H9 (cell line): ENCODE measurements around the gene DTNB. TPM values are rescaled to one million over a fixed set of nuclear protein-coding genes. Genes with fewer than 3 reads are reported as not detected.

Source experiments
- DNase-seq: peaks from one replicate; pipeline ENCODE4 v3.0.0-alpha.2; 2017
- H2AFZ ChIP-seq: one replicate; pipeline ENCODE4 v1.6.1; 2013; ENCODE audit warnings: mild to moderate bottlenecking, low read length, control low read depth, moderate library complexity
- H2AK5ac ChIP-seq: 2 replicates; pipeline ENCODE4 v1.6.1; 2013; ENCODE audit warnings: low read length, control low read depth, mixed read lengths; ENCODE audit not compliant: insufficient read length
- H2BK120ac ChIP-seq: one replicate; pipeline ENCODE4 v1.6.1; 2013; ENCODE audit warnings: low read depth, mild to moderate bottlenecking, low read length, control low read depth, inconsistent platforms; ENCODE audit not compliant: poor library complexity, severe bottlenecking
- H2BK12ac ChIP-seq: 2 replicates; pipeline ENCODE4 v1.6.1; 2013; ENCODE audit warnings: low read length, control low read depth, mixed read lengths, low read depth; ENCODE audit not compliant: insufficient read length
- H2BK15ac ChIP-seq: 2 replicates; pipeline ENCODE4 v1.6.1; 2013; ENCODE audit warnings: low read depth, low read length, control low read depth
- H2BK20ac ChIP-seq: one replicate; pipeline ENCODE4 v1.6.1; 2013; ENCODE audit warnings: low read depth, mild to moderate bottlenecking, low read length, control low read depth, inconsistent platforms; ENCODE audit not compliant: poor library complexity, severe bottlenecking
- H2BK5ac ChIP-seq: 2 replicates; pipeline ENCODE4 v1.6.1; 2013; ENCODE audit warnings: low read length, control low read depth, mixed read lengths; ENCODE audit not compliant: insufficient read length
- H3K14ac ChIP-seq: 2 replicates; pipeline ENCODE4 v1.6.1; 2013; ENCODE audit warnings: low read length, control low read depth; ENCODE audit not compliant: insufficient read depth
- H3K18ac ChIP-seq: 2 replicates; pipeline ENCODE4 v1.6.1; 2013; ENCODE audit warnings: low read depth, mild to moderate bottlenecking, mixed read lengths, low read length, control low read depth; ENCODE audit not compliant: insufficient read length
- H3K23ac ChIP-seq: 2 replicates; pipeline ENCODE4 v1.6.1; 2013; ENCODE audit warnings: low read length, control low read depth, mixed read lengths, low read depth; ENCODE audit not compliant: insufficient read length
- H3K23me2 ChIP-seq: 2 replicates; pipeline ENCODE4 v1.6.1; 2013; ENCODE audit warnings: low read depth, mild to moderate bottlenecking, mixed read lengths, low read length, control low read depth; ENCODE audit not compliant: insufficient read length, poor library complexity, severe bottlenecking
- H3K27ac ChIP-seq: 2 replicates; pipeline ENCODE4 v1.5.1; 2013; ENCODE audit warnings: low read length, control low read depth, mixed read lengths, low read depth; ENCODE audit not compliant: insufficient read length
- H3K27me3 ChIP-seq: 2 replicates; pipeline ENCODE4 v1.6.1; 2013; ENCODE audit warnings: low read length, control low read depth, inconsistent platforms; ENCODE audit not compliant: insufficient read depth
- H3K4ac ChIP-seq: 2 replicates; pipeline ENCODE4 v1.6.1; 2013; ENCODE audit warnings: low read depth, mild to moderate bottlenecking, control low read depth, inconsistent platforms, low read length, moderate library complexity
- H3K4me1 ChIP-seq: 2 replicates; pipeline ENCODE4 v1.6.1; 2013; ENCODE audit warnings: low read length, control low read depth, inconsistent platforms; ENCODE audit not compliant: insufficient read depth
- H3K4me2 ChIP-seq: 2 replicates; pipeline ENCODE4 v1.6.1; 2013; ENCODE audit warnings: low read length, control low read depth, mixed read lengths; ENCODE audit not compliant: insufficient read length, insufficient read depth
- H3K56ac ChIP-seq: 2 replicates; pipeline ENCODE4 v1.6.1; 2013; ENCODE audit warnings: low read depth, mild to moderate bottlenecking, mixed read lengths, low read length, control low read depth; ENCODE audit not compliant: insufficient read length
- H3K79me1 ChIP-seq: 2 replicates; pipeline ENCODE4 v1.6.1; 2013; ENCODE audit warnings: low read depth, mild to moderate bottlenecking, moderate library complexity, low read length, control low read depth, inconsistent platforms; ENCODE audit not compliant: insufficient read depth, poor library complexity, severe bottlenecking
- H3K79me2 ChIP-seq: 2 replicates; pipeline ENCODE4 v1.6.1; 2013; ENCODE audit warnings: low read length, control low read depth, inconsistent platforms; ENCODE audit not compliant: insufficient read depth
- H3K9ac ChIP-seq: 2 replicates; pipeline ENCODE4 v1.6.1; 2013; ENCODE audit warnings: low read length, control low read depth, mixed read lengths; ENCODE audit not compliant: insufficient read length; ENCODE audit errors: extremely low read depth
- H3K9me3 ChIP-seq: one replicate; pipeline ENCODE4 v1.6.1; 2013; ENCODE audit warnings: low read depth, low read length, inconsistent platforms; ENCODE audit not compliant: control insufficient read depth
- H3T11ph ChIP-seq: one replicate; pipeline ENCODE4 v1.6.1; 2013; ENCODE audit warnings: mild to moderate bottlenecking, low read length, control low read depth, inconsistent platforms
- H4K20me1 ChIP-seq: one replicate; pipeline ENCODE4 v1.6.1; 2013; ENCODE audit not compliant: control insufficient read depth, insufficient read length, insufficient read depth
- H4K5ac ChIP-seq: 2 replicates; pipeline ENCODE4 v1.6.1; 2013; ENCODE audit warnings: low read depth, mild to moderate bottlenecking, mixed read lengths, low read length, control low read depth; ENCODE audit not compliant: insufficient read length
- H4K8ac ChIP-seq: replicated peaks from 2 replicates; pipeline ENCODE4 v1.6.1; 2013; ENCODE audit warnings: low read length, control low read depth, mixed read lengths, low read depth; ENCODE audit not compliant: insufficient read length
- H4K91ac ChIP-seq: 2 replicates; pipeline ENCODE4 v1.6.1; 2013; ENCODE audit warnings: low read depth, mild to moderate bottlenecking, moderate library complexity, mixed read lengths, low read length, control low read depth; ENCODE audit not compliant: insufficient read length
- H3K27ac Mint-ChIP-seq, 3 experiments: 2 replicates in 2 of 3; 3 replicates in 1 of 3; pipeline ENCODE4 v1.8.0; 2020 to 2021; ENCODE audit warnings: mixed read lengths in 3 of 3, mild to moderate bottlenecking in 1 of 3, moderate library complexity in 1 of 3
- H3K27me3 Mint-ChIP-seq: 2 replicates; pipeline ENCODE4 v1.8.0; 2021; ENCODE audit warnings: low read depth, mild to moderate bottlenecking, moderate library complexity, mixed read lengths
- H3K36me3 Mint-ChIP-seq, 3 experiments: 2 replicates in 2 of 3; 3 replicates in 1 of 3; pipeline ENCODE4 v1.8.0; 2020 to 2021; ENCODE audit warnings: low read depth in 3 of 3, mixed read lengths in 3 of 3; ENCODE audit not compliant: insufficient read depth in 1 of 3
- H3K4me1 Mint-ChIP-seq, 2 experiments: 2 replicates each; pipeline ENCODE4 v1.8.0; 2020; ENCODE audit warnings: mixed read lengths in 2 of 2
- H3K4me3 Mint-ChIP-seq, 2 experiments: 2 replicates in 1 of 2; 3 replicates in 1 of 2; pipeline ENCODE4 v1.8.0; 2020 to 2021; ENCODE audit warnings: mild to moderate bottlenecking in 2 of 2, mixed read lengths in 2 of 2, moderate library complexity in 1 of 2
- H3K9me3 Mint-ChIP-seq, 2 experiments: 2 replicates in 1 of 2; 3 replicates in 1 of 2; pipeline ENCODE4 v1.8.0; 2020; ENCODE audit warnings: mild to moderate bottlenecking in 2 of 2, mixed read lengths in 2 of 2, moderate library complexity in 1 of 2
- CTCF ChIP-seq: fragments of 200-600 bp; sonication (generic); conservative IDR thresholded peaks from 3 replicates; pipeline ENCODE4 v1.8.0; 2021; ENCODE audit warnings: antibody characterized with exemption, mild to moderate bottlenecking
- WGBS: extraction: QIAGEN DNeasy Blood & Tissue Kit; methylation state at CpG from one replicate; pipeline ENCODE4 v1.1.7; 2013; ENCODE audit warnings: missing lambda C conversion rate, low lambda C conversion rate, mixed read lengths; ENCODE audit not compliant: insufficient read length; ENCODE audit errors: extremely low coverage; 5-methylcytosine and 5-hydroxymethylcytosine counted together
- total RNA-seq: library from RNA; stranded (reverse); gene quantifications from 2 replicates; pipeline ENCODE4 v1.2.1, GENCODE V29; 2021

The DTNB gene
- total RNA-seq, 1 experiment from 2014 or later, result 26.7 TPM

- Histone ChIP-seq H3K4me2 (no peak overlapping the region), H3K79me1 (no peaks in the 10 kb centered on the region), H2AK5ac (no peak overlapping the region), H3K4ac (no peak overlapping the region), H3K27ac (no peak overlapping the region), H3K14ac (no peak overlapping the region), H2BK120ac (no peak overlapping the region), H3K23me2 (no peaks in the 10 kb centered on the region), H4K5ac (no peak overlapping the region), H3K27me3 (no peaks in the 10 kb centered on the region), H3K56ac (no peak overlapping the region), H3K4me1 (no peaks in the 10 kb centered on the region; the same call in 1 of the 2 replicates), H2BK15ac (no peak overlapping the region), H4K20me1 (no peaks in the 10 kb centered on the region), H3T11ph (no peak overlapping the region), H3K9me3 (no peaks in the 10 kb centered on the region), H3K18ac (no peak overlapping the region), H3K9ac (no peak overlapping the region), H4K91ac (no peak overlapping the region), H2AFZ (no peak overlapping the region), H2BK20ac (no peak overlapping the region), H3K79me2 (no peaks in the 10 kb centered on the region), H4K8ac (no peak overlapping the region), H3K23ac (no peak overlapping the region), H2BK12ac (no peak overlapping the region), H2BK5ac (no peak overlapping the region)
- no CpG with 5 or more reads among the region's 3 CpGs for WGBS
- no peak for TF ChIP-seq CTCF
- Mint-ChIP-seq H3K27me3 (no peaks in the 10 kb centered on the region), H3K4me1 (peaks cover 2 to 9% of the 10 kb centered on the region in 2 experiments; a peak in 3 of 4 replicates), H3K9me3 (peaks cover 2 to 4% of the 10 kb centered on the region in 2 experiments; a peak in 1 of 5 replicates), H3K27ac (peak overlapping the region in 1 of 3 experiments; percentile 55; a peak in 1 of 7 replicates), H3K4me3 (no peak overlapping the region), H3K36me3 (peaks cover 9 to 30% (median 26%) of the 10 kb centered on the region in 3 experiments; a peak in 5 of 7 replicates)
- DNase-seq, result no peak
Measured at GRCh38 chr2:25642298-25642697, 31.1 kb downstream of the DTNB start.
